Activated CD4-positive, CD25-positive, alpha-beta regulatory T cell treated with anti-CD3 and anti-CD28 coated beads, Interleukin-2, amount 50 U/mL, for 72 hours (primary cell): Measurements from ENCODE around the gene NUP93.
"Not testable (repeated sequence)": the region's sequence is repeated elsewhere in the genome, so short reads cannot be mapped to it uniquely, and the experiment has no call there.

ENCODE experiments used
- DNase-seq: peaks from one replicate; pipeline ENCODE4 v3.0.0; 2021

The NUP93 gene

DNA sequence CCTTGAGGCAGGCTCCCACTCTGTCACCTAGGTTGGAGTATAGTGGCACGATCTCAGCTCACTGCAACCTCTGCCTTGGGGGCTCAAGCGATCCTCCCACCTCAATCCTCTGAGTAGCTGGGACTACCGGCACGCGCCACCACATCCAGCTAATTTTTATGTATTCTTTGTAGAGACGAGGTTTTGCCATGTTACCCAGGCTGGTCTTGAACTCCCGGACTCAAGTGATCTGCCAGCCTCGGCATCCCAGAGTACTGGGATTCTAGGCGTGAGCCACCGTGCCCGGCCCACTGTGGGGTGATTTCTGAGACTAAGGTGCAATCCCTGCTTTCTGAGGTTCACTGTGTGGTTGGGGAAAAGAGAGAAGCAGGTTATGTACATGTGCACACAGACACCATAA lies 123.0 kb downstream of the NUP93 start:
- DNase-seq, result no peak

- DNase-seq, result no peak
Observed at GRCh38 chr16:56855201-56855600, 125.3 kb downstream of the NUP93 start.

DNA sequence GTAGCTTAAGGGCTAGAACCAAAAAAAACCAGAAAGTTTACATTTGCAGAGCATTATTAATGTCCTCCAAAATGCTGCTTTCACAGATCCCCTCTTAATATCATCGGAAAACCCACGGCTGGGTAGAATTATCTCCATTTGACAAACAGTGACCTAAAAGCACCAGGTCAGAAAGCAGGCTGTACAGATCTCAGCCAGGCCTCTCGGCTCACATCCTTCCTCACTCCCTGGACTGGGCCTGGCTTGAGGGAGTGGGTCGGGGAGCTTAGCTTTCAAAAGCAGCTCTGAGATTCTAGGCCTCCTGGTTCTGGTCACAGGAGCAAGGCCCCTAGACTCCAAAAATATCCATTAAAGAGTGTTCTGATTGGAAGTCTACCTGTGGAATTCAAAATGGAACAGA lies 126.0 kb downstream of the NUP93 start:
- no peak for DNase-seq

- no peak for DNase-seq
Observed at GRCh38 chr16:56856876-56857447, 127.0 kb downstream of the NUP93 start.

- DNase-seq, result no peak
Observed at GRCh38 chr16:56858374-56858773, 128.4 kb downstream of the NUP93 start.

DNA sequence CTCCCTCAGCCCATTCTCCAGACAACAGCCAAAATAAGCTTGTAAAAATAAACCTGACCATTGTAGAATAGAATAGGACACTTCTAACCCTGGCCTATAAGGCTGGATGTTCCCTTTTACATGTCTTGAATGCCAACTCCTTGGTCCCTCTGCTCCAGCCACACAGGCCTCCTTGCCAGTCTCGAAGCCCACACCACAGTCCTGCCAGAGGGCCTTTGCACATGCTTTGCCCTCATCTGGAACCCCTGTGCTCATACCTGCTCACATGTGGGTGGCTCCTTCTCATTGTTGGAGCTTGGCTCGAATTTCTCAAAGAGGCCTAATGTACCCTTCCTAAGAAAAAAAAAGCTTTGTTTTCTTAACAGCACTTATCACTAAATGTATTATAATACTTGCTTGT lies 129.7 kb downstream of the NUP93 start:
- DNase-seq, result no peak

DNA sequence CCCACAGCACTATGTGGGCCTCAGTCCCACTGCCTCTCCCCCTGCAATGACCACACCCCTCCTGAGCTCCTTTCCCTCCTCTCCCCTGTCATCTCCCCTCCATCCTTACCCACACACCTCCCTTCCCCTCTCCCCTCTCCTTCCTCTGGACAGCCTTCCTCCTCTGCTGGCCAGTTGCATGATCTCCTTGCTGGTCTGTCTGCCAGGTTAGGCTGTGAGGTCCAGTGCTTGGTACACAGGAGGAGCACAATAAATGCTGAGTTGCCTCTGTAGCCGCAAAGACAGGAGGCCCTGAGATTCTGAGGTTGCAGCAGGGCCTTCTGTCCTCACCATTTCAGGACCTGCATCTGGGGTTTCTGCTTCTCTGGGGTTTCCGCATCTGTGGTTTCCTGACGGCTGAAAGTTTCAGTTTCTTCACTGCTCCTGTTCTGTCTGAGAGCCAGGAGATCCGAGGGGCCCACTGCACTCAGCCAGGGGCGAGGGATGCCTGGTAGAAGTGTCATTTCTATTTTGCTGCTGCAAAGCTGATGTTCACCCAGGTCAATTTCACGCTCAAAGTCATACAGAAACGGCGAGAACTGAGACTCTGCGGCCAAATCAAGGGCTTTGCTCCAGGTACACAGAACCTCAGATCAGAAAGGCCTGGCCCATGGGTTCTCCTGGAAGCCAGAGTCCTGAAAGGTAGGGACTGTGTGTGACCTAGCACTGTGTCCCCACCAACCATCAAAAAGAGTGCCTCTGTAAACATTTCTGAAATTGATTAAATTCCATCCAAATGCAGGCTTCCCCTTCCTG lies 130.5 kb downstream of the NUP93 start:
- no peak for DNase-seq

DNA sequence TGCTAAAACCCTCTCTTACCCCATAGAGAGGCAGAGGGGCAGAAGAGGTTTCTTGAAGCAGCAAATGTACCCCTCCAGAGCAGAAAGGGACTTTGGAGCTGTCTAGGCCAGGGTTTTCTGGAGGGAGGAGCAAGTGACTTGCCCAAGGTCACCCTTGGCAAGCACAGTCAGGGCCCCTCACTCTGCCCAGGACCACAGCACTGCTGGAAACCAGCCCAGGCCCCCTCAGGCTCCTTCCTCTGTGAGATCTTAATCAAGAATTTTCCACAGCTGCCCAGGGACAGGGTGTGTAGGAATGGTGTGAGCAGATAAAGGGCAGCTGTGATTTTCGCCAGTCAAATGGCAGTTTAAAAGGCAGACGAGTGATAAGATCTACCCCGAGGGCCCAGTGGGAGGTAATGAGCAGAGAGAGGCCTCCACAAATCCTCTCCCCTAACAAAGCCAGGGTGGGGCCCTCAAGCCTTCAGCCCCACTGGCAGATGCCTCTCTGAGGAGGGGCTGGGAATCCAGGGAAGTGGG lies 131.2 kb downstream of the NUP93 start:
- DNase-seq, result no peak

- no peak for DNase-seq
Observed at GRCh38 chr16:56861756-56862155, 131.8 kb downstream of the NUP93 start.

- DNase-seq, result no peak
Observed at GRCh38 chr16:56862776-56863175, 132.8 kb downstream of the NUP93 start.

- DNase-seq, result no peak
Observed at GRCh38 chr16:56864960-56865359, 135.0 kb downstream of the NUP93 start, which contains the start of gene SLC12A3. Gene SLC12A3 (plus strand): TSS chr16:56865207. CDS start chr16:56865236, 29 bp downstream.

DNA sequence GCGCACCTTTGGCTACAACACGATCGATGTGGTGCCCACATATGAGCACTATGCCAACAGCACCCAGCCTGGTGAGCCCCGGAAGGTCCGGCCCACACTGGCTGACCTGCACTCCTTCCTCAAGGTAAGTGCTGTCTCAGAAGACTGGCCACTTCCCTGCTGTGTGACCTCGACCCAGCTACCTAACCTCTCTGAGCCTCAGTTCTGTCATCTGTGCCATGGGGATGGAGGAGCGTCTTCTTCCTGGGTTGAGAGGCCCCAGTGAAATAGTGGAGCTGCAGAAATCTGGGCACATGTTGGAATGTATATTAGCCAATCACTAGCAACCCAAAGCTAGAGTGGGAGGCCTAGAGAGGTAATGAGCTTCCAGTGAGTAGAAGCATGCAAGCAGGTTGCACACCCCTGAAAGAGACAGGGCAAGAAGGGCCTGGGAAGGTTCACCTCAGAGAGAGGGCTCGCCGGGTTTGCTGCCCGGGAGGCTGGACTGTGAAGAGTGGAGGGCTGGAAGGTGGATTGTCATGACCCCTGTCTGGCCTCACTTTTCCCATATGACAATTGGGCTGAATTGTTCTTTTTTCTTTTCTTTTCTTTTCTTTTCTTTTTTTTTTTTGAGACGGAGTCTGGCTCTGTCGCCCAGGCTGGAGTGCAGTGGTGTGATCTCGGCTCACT lies 135.6 kb downstream of the NUP93 start:
- DNase-seq, result no peak

DNA sequence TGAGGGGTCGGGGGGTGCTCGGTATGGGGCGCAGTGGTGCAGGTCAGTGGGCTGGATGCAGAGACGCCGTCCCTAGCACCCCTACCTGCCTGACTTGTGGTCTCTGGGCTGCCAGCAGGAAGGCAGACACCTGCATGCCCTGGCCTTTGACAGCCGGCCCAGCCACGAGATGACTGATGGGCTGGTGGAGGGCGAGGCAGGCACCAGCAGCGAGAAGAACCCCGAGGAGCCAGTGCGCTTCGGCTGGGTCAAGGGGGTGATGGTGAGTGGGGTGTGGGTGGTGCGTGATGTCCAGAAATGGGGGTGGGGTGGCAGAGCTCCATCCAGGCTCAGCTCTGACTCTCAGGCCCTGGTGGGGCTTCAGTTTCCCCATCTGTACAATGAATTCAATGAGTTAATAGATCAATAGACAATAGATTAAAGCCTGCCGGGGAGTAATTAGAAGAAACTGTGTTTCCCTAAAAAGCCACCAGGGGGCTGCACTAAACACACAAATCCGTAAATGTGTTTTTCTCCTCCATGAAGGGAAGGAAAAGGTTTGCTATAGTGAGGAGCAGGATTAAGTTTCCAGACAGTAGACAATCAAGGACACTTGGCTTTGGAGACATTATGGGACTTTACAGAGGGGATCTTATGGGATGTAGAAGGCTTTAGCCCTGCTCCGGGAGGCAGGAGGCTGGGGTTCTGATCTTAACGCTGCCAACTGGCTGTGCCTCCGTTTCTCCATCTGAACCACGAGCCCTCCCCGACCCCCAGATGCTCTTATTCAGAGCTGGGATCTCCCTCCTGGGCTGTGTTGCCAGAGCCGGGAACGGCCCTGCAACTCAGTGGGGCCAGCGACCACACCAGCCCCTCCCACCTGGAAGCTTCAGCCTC lies 137.3 kb downstream of the NUP93 start:
- no peak for DNase-seq

GRCh38 chr16:56868175-56868574 lies 138.2 kb downstream of the NUP93 start:
- DNase-seq, result no peak

GRCh38 chr16:56868766-56869165 lies 138.8 kb downstream of the NUP93 start:
- DNase-seq, result not testable (repeated sequence)

GRCh38 chr16:56869513-56870275 lies 139.8 kb downstream of the NUP93 start:
- DNase-seq, result no peak

GRCh38 chr16:56870276-56870888 lies 140.5 kb downstream of the NUP93 start:
- no peak for DNase-seq

- no peak for DNase-seq
Observed at GRCh38 chr16:56871172-56871593, 141.3 kb downstream of the NUP93 start.

DNA sequence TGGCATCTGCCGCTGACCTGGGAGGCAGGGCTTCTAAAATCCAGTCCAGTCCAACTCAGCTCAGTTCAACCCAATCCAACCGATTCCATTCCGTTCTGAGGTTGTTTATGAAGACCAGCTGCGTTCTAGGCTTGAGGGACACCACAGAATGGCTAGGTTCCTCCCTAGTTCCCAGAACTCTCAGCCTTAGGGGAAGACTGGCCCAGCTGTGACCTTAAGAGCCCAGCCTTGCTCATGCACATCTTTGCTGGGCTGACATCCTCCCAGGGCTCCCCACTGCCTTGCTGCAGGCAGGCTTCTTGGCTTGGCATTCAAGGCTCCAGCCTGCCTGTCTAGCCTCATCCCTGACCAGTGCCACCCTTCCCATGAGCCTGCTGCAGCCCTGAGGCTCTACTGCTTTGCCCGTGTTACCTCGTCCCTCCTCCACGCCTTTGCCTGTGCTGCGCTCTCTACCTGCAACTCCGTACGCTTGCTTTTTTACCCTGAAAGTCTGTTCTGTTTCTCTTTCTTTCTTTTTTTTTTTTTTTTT lies 143.0 kb downstream of the NUP93 start:
- no peak for DNase-seq

- DNase-seq, result no peak
Observed at GRCh38 chr16:56874800-56875199, 144.9 kb downstream of the NUP93 start.

- DNase-seq, result no peak
Observed at GRCh38 chr16:56876048-56876447, 146.1 kb downstream of the NUP93 start.
